Astrocyte (in vitro differentiated cells and primary cell): ENCODE data around the gene CDK6. TPM values are rescaled to one million over a fixed set of nuclear protein-coding genes. Genes with fewer than 3 reads are reported as not detected.

ENCODE experiments used
- DNase-seq: peaks from one replicate; pipeline ENCODE4 v3.0.0-alpha.2; 2010; ENCODE audit warnings: low read depth
- FAIRE-seq: peaks from 2 replicates; lab custom pipeline; 2011; peaks lifted over from hg19 to GRCh38; lab: Jason Lieb, UNC
- H2AFZ ChIP-seq: 2 replicates; pipeline ENCODE4 v1.6.0; 2012; ENCODE audit warnings: low read depth, low read length, inconsistent platforms
- H3K27ac ChIP-seq: 2 replicates; pipeline ENCODE4 v1.5.1; 2011; ENCODE audit warnings: low read depth, low read length, inconsistent platforms
- H3K27me3 ChIP-seq: 2 replicates; pipeline ENCODE4 v1.6.0; 2011; ENCODE audit warnings: low read length, inconsistent platforms; ENCODE audit not compliant: insufficient read depth
- H3K36me3 ChIP-seq: 2 replicates; pipeline ENCODE4 v1.5.1; 2011; ENCODE audit warnings: low read length, inconsistent platforms; ENCODE audit not compliant: insufficient read depth
- H3K4me1 ChIP-seq: 2 replicates; pipeline ENCODE4 v1.5.1; 2011; ENCODE audit warnings: low read length, inconsistent platforms; ENCODE audit not compliant: insufficient read depth
- H3K4me2 ChIP-seq: 2 replicates; pipeline ENCODE4 v1.6.0; 2012; ENCODE audit warnings: low read length, inconsistent platforms
- H3K4me3 ChIP-seq: 2 replicates; pipeline ENCODE4 v1.5.1; 2011; ENCODE audit warnings: low read depth, mild to moderate bottlenecking, low read length, inconsistent platforms; ENCODE audit not compliant: insufficient read depth
- H3K79me2 ChIP-seq: 2 replicates; pipeline ENCODE4 v1.6.0; 2012; ENCODE audit warnings: mild to moderate bottlenecking, low read length, inconsistent platforms; ENCODE audit not compliant: insufficient read depth
- H3K9ac ChIP-seq: 2 replicates; pipeline ENCODE4 v1.6.0; 2012; ENCODE audit warnings: mild to moderate bottlenecking, low read length, inconsistent platforms
- H3K9me3 ChIP-seq: 2 replicates; pipeline ENCODE4 v1.5.1; 2012; ENCODE audit warnings: low read depth, mild to moderate bottlenecking, low read length, inconsistent platforms; ENCODE audit not compliant: insufficient read depth
- H4K20me1 ChIP-seq: 2 replicates; pipeline ENCODE4 v1.6.0; 2012; ENCODE audit warnings: low read length, inconsistent platforms; ENCODE audit not compliant: insufficient read depth
- H3K27ac Mint-ChIP-seq: one replicate; pipeline ENCODE4 v1.8.0; 2021; ENCODE audit warnings: mild to moderate bottlenecking, mixed read lengths; ENCODE audit not compliant: unreplicated experiment
- H3K27me3 Mint-ChIP-seq: one replicate; pipeline ENCODE4 v1.8.0; 2021; ENCODE audit warnings: low read depth, mixed read lengths; ENCODE audit not compliant: unreplicated experiment
- H3K36me3 Mint-ChIP-seq: one replicate; pipeline ENCODE4 v1.8.0; 2021; ENCODE audit warnings: low read depth, mixed read lengths; ENCODE audit not compliant: unreplicated experiment
- H3K4me1 Mint-ChIP-seq: one replicate; pipeline ENCODE4 v1.8.0; 2021; ENCODE audit warnings: low read depth, mixed read lengths; ENCODE audit not compliant: unreplicated experiment
- H3K4me3 Mint-ChIP-seq: one replicate; pipeline ENCODE4 v1.8.0; 2021; ENCODE audit warnings: mild to moderate bottlenecking, moderate library complexity, mixed read lengths; ENCODE audit not compliant: unreplicated experiment
- H3K9me3 Mint-ChIP-seq: one replicate; pipeline ENCODE4 v1.8.0; 2021; ENCODE audit warnings: mild to moderate bottlenecking, mixed read lengths; ENCODE audit not compliant: unreplicated experiment
- EZH2 ChIP-seq: IDR thresholded peaks from 2 replicates; pipeline ENCODE4 v1.6.1; 2012; ENCODE audit warnings: mild to moderate bottlenecking, low read length, inconsistent platforms; ENCODE audit not compliant: insufficient read depth
- total RNA-seq: library from RNA; stranded (reverse); gene quantifications from 2 replicates; pipeline ENCODE4 v1.2.1, GENCODE V29; 2021
- TF ChIP-seq, protein P1 (sequence below): IDR thresholded peaks from 2 replicates; pipeline ENCODE4 v1.5.1; 2011; ENCODE audit warnings: low read depth, mild to moderate bottlenecking, inconsistent platforms, low read length, moderate library complexity; ENCODE audit not compliant: insufficient read depth

CDK6 gene
- total RNA-seq, 1 donor from 2014 or later = 160 TPM

DNA sequence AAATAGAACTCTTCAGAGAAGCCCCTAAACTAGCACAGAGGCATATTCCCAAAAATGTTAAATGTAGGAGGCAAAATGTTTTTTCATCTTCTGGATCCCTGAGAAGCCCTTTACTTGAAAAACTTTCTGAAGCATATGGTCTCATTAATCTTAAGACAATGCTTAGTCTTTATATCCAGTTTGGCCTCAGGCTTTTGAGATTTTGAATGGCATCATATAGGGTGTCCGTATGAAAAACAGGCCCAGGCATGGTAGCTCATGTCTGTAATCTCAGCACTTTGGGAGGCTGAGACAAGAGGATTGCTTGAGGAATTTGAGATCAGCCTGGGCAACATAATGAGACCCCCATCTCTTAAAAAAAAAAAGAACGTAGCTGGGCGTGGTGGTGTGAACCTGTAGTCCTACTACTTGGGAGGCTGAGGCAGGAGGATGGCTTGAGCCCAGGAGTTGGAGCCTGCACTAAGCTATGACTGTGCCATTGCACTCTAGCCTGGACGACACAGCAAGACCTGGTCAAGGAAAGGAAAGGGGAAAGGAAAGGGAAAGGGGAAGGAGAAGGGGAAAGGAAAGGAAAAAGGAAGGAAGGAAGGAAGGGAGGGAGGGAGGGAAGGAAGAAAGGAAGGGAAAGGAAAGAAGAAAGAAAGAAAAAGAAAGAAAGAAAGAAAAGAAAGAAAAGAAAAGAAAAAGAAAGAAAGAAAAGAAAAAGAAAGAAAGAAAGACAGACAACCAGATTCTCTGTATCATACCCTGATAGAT lies 119.4 kb downstream of the CDK6 start:
- Histone ChIP-seq H2AFZ (no peak overlapping the region), H3K27ac (peak overlapping the region; percentile 90), H3K4me2 (peak overlapping the region; percentile 86), H3K27me3 (no peaks in the 10 kb centered on the region), H3K9me3 (no peaks in the 10 kb centered on the region), H4K20me1 (no peaks in the 10 kb centered on the region), H3K9ac (peak overlapping the region; percentile 81), H3K79me2 (peaks cover 87% of the 10 kb centered on the region), H3K36me3 (peaks cover 2% of the 10 kb centered on the region), H3K4me3 (peak overlapping the region; percentile 54), H3K4me1 (peaks cover 21% of the 10 kb centered on the region)
- Mint-ChIP-seq H3K9me3 (no peaks in the 10 kb centered on the region), H3K36me3 (peaks cover 21% of the 10 kb centered on the region), H3K27ac (peak overlapping the region; percentile 9), H3K4me1 (peaks cover 20% of the 10 kb centered on the region), H3K4me3 (no peak overlapping the region), H3K27me3 (no peaks in the 10 kb centered on the region)
- FAIRE-seq = no peak
- no peak for DNase-seq
- TF ChIP-seq EZH2 = no peak
- TF ChIP-seq, protein P1, sequence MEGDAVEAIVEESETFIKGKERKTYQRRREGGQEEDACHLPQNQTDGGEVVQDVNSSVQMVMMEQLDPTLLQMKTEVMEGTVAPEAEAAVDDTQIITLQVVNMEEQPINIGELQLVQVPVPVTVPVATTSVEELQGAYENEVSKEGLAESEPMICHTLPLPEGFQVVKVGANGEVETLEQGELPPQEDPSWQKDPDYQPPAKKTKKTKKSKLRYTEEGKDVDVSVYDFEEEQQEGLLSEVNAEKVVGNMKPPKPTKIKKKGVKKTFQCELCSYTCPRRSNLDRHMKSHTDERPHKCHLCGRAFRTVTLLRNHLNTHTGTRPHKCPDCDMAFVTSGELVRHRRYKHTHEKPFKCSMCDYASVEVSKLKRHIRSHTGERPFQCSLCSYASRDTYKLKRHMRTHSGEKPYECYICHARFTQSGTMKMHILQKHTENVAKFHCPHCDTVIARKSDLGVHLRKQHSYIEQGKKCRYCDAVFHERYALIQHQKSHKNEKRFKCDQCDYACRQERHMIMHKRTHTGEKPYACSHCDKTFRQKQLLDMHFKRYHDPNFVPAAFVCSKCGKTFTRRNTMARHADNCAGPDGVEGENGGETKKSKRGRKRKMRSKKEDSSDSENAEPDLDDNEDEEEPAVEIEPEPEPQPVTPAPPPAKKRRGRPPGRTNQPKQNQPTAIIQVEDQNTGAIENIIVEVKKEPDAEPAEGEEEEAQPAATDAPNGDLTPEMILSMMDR = no peak

- Mint-ChIP-seq H3K9me3 (no peaks in the 10 kb centered on the region), H3K4me1 (peaks cover 20% of the 10 kb centered on the region), H3K27me3 (no peaks in the 10 kb centered on the region), H3K4me3 (no peak overlapping the region), H3K27ac (no peak overlapping the region), H3K36me3 (peaks cover 21% of the 10 kb centered on the region)
- Histone ChIP-seq H3K4me1 (peaks cover 21% of the 10 kb centered on the region), H3K9ac (no peak overlapping the region), H3K4me2 (no peak overlapping the region), H3K4me3 (no peak overlapping the region), H3K36me3 (peaks cover under 1% of the 10 kb centered on the region), H3K79me2 (peaks cover 86% of the 10 kb centered on the region), H4K20me1 (no peaks in the 10 kb centered on the region), H2AFZ (no peak overlapping the region), H3K27ac (no peak overlapping the region), H3K9me3 (no peaks in the 10 kb centered on the region), H3K27me3 (no peaks in the 10 kb centered on the region)
- TF ChIP-seq EZH2 = no peak
- TF ChIP-seq, protein P1 = no peak
- DNase-seq = no peak
- no peak for FAIRE-seq
Measured at GRCh38 chr7:92715963-92716362, 120.4 kb downstream of the CDK6 start.

DNA sequence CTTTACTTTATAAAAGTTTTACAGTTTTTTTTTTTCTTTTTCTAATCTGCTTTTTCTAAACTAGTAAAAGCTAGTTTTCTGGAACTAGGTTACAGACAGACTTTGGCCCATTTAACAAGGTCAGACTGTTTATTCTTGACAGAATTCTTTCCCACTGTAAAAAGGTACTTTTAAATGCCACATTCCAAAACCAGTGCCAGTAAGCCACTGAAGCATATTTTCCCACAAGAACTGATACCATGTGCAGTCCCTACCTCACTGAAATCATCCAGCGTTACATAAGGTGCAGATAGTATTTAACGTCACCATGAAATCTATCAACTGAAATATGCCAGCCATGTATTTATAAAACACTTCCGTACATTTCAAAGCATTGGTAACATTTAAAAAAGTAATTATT lies 121.6 kb downstream of the CDK6 start:
- H3K79me2 ChIP-seq = peaks cover 85% of the 10 kb centered on the region
- DNase-seq = peak; percentile 76
- H3K27ac ChIP-seq = no peak overlapping the region

More for the DNA sequence above, 121.6 kb downstream of the CDK6 start:
- H3K9ac ChIP-seq = no peak overlapping the region
- H3K4me2 ChIP-seq = no peak overlapping the region
- no peaks in the 10 kb centered on the region for H3K27me3 ChIP-seq
- H3K4me1 ChIP-seq = peaks cover 23% of the 10 kb centered on the region
- no peaks in the 10 kb centered on the region for H3K27me3 Mint-ChIP-seq
- no peak overlapping the region for H3K4me3 ChIP-seq
- TF ChIP-seq, protein P1 = no peak
- TF ChIP-seq EZH2 = no peak
- no peak overlapping the region for H3K4me3 Mint-ChIP-seq
- H3K36me3 Mint-ChIP-seq = peaks cover 20% of the 10 kb centered on the region
- H4K20me1 ChIP-seq = no peaks in the 10 kb centered on the region
- H3K9me3 ChIP-seq = no peaks in the 10 kb centered on the region
- H2AFZ ChIP-seq = no peak overlapping the region
- H3K4me1 Mint-ChIP-seq = peaks cover 22% of the 10 kb centered on the region
- no peaks in the 10 kb centered on the region for H3K9me3 Mint-ChIP-seq
- FAIRE-seq = no peak
- H3K36me3 ChIP-seq = peaks cover 5% of the 10 kb centered on the region
- no peak overlapping the region for H3K27ac Mint-ChIP-seq
